Naive thymus-derived CD8-positive, alpha-beta T cell (primary cell): ENCODE measurements around the gene FOCAD. TPM values are rescaled to one million over a fixed set of nuclear protein-coding genes. Genes with fewer than 3 reads are reported as not detected.
"Not testable (repeated sequence)": the region's sequence is repeated elsewhere in the genome, so short reads cannot be mapped to it uniquely, and the experiment has no call there.

Source experiments
- ATAC-seq, 2 donors: fragments of 150-1000 bp; cut with Tn5 transposase in 1 of 2; sonication (Bioruptor Pico), chemical (Tn5 transposase) in 1 of 2; 1 replicate in 1 of 2; 2 replicates in 1 of 2; pipeline ENCODE4 v1.10.0; 2021; ENCODE audit warnings: mild to moderate bottlenecking in 2 of 2, moderate library complexity in 2 of 2
- POLR2A ChIA-PET: fragments of 350-600 bp; sonication (Branson Sonifier 250); formaldehyde crosslinking; loops from one replicate; lab custom pipeline; 2021; ENCODE audit warnings: antibody characterized with exemption; lab: Charles Lee
- DNase-seq, 10 donors: peaks; one replicate each; pipeline versions ENCODE4 v3.0.0 to v3.0.0-alpha.2; 2020 to 2022
- H3K27ac Mint-ChIP-seq, 10 donors: one replicate each; pipeline ENCODE4 v1.8.0; 2020 to 2022; ENCODE audit warnings: mild to moderate bottlenecking in 10 of 10, mixed read lengths in 10 of 10, moderate library complexity in 4 of 10, inconsistent platforms in 1 of 10
- H3K27me3 Mint-ChIP-seq, 5 donors: one replicate each; pipeline ENCODE4 v1.8.0; 2021 to 2022; ENCODE audit warnings: mixed read lengths in 5 of 5
- H3K36me3 Mint-ChIP-seq, 3 donors: one replicate each; pipeline ENCODE4 v1.8.0; 2020 to 2022; ENCODE audit warnings: mixed read lengths in 3 of 3, mild to moderate bottlenecking in 2 of 3, inconsistent platforms in 1 of 3
- H3K4me1 Mint-ChIP-seq, 4 donors: one replicate each; pipeline ENCODE4 v1.8.0; 2021 to 2022; ENCODE audit warnings: mixed read lengths in 4 of 4
- H3K4me3 Mint-ChIP-seq, 10 donors: one replicate each; pipeline ENCODE4 v1.8.0; 2020 to 2022; ENCODE audit warnings: mild to moderate bottlenecking in 10 of 10, mixed read lengths in 10 of 10, moderate library complexity in 6 of 10, inconsistent platforms in 1 of 10
- H3K9me3 Mint-ChIP-seq, 9 donors: one replicate each; pipeline ENCODE4 v1.8.0; 2020 to 2022; ENCODE audit warnings: mixed read lengths in 9 of 9, mild to moderate bottlenecking in 3 of 9, inconsistent platforms in 1 of 9, moderate library complexity in 1 of 9
- polyA plus RNA-seq, 3 donors: library from polyadenylated mRNA; unstranded; fragments of 300-500 nt; fragmentation: Illumina TruSeq; gene quantifications; one replicate each; pipeline ENCODE4 v1.2.3, GENCODE V29; 2021
- total RNA-seq, 8 experiments: library from RNA in 2 of 8; stranded (reverse) in 2 of 8; gene quantifications; one replicate each; pipeline ENCODE4 v1.2.3 and lab custom pipeline; 2021 to 2026

The FOCAD gene
- total and polyA plus RNA-seq, 5 experiments from 2014 or later: 12.5 to 16.1 (median 15.3) TPM

- H3K36me3 Mint-ChIP-seq: peaks cover 12 to 45% (median 27%) of the 10 kb centered on the region in 3 donors
- ATAC-seq (no peak), DNase-seq (no peak)
- no peaks in the 10 kb centered on the region for H3K9me3 Mint-ChIP-seq
- peaks cover 0 to 7% (median 3%) of the 10 kb centered on the region in 4 donors for H3K4me1 Mint-ChIP-seq
- H3K27me3 Mint-ChIP-seq: no peaks in the 10 kb centered on the region
- H3K4me3 Mint-ChIP-seq: no peak overlapping the region
- POLR2A ChIA-PET: no interaction called here
- H3K27ac Mint-ChIP-seq: no peak overlapping the region
Measured at GRCh38 chr9:20929276-20929675, 245.2 kb downstream of the FOCAD start.

- POLR2A ChIA-PET: interaction anchor here (0.6 kb wide), 1 partner anchor 1554 kb away, joined by 3 read pairs; no protein-coding TSS in a partner anchor
- no peak for DNase-seq
- Mint-ChIP-seq H3K27me3 (no peaks in the 10 kb centered on the region), H3K4me1 (peaks cover 0 to 7% (median 3%) of the 10 kb centered on the region in 4 donors), H3K27ac (peak overlapping the region in 1 of 10 donors; percentile 1), H3K9me3 (no peaks in the 10 kb centered on the region), H3K4me3 (no peak overlapping the region), H3K36me3 (peaks cover 9 to 46% (median 26%) of the 10 kb centered on the region in 3 donors)
- no peak for ATAC-seq
Measured at GRCh38 chr9:20930836-20931235, 246.8 kb downstream of the FOCAD start.

GRCh38 chr9:20940447-20941173 is 256.6 kb downstream of the FOCAD start:
- DNase-seq (no peak), ATAC-seq (no peak)
- Mint-ChIP-seq H3K27me3 (no peaks in the 10 kb centered on the region), H3K4me3 (no peak overlapping the region), H3K4me1 (peaks cover 3 to 5% (median 3%) of the 10 kb centered on the region in 4 donors), H3K9me3 (no peaks in the 10 kb centered on the region), H3K36me3 (peaks cover 0 to 20% (median 10%) of the 10 kb centered on the region in 3 donors), H3K27ac (peak overlapping the region in 1 of 10 donors; percentile 21)
- POLR2A ChIA-PET: interaction anchor here (0.6 to 1.9 kb wide), 4 partner anchors 146 to 1013 kb away, joined by 3 to 5 read pairs (median 3); partner anchors contain the start of gene MLLT3

GRCh38 chr9:20941174-20941690 is 257.2 kb downstream of the FOCAD start:
- H3K4me3 Mint-ChIP-seq: no peak overlapping the region
- peaks cover 3 to 5% (median 3%) of the 10 kb centered on the region in 4 donors for H3K4me1 Mint-ChIP-seq
- H3K36me3 Mint-ChIP-seq: peaks cover 0 to 23% (median 9%) of the 10 kb centered on the region in 3 donors
- no peaks in the 10 kb centered on the region for H3K9me3 Mint-ChIP-seq
- H3K27me3 Mint-ChIP-seq: no peaks in the 10 kb centered on the region
- no peak overlapping the region for H3K27ac Mint-ChIP-seq
- ATAC-seq: peak; percentile 88 to 99
- DNase-seq: peak; percentile 9 to 72 (median 52)
- POLR2A ChIA-PET: interaction anchor here (1.0 to 1.9 kb wide), 3 partner anchors 317 to 1014 kb away, joined by 3 to 5 read pairs (median 3); partner anchors contain the start of gene MLLT3

GRCh38 chr9:20944507-20944906 is 260.4 kb downstream of the FOCAD start:
- no peak for DNase-seq
- no peaks in the 10 kb centered on the region for H3K9me3 Mint-ChIP-seq
- POLR2A ChIA-PET: no interaction called here
- H3K27me3 Mint-ChIP-seq: no peaks in the 10 kb centered on the region
- no peak overlapping the region for H3K4me3 Mint-ChIP-seq
- peaks cover 3 to 5% (median 3%) of the 10 kb centered on the region in 4 donors for H3K4me1 Mint-ChIP-seq
- ATAC-seq: no peak
- H3K36me3 Mint-ChIP-seq: peaks cover 0 to 42% (median 15%) of the 10 kb centered on the region in 3 donors
- no peak overlapping the region for H3K27ac Mint-ChIP-seq

- H3K27ac Mint-ChIP-seq: no peak overlapping the region
- H3K4me1 Mint-ChIP-seq: peaks cover 3 to 5% (median 3%) of the 10 kb centered on the region in 4 donors
- POLR2A ChIA-PET: no interaction called here
- no peak for DNase-seq
- no peaks in the 10 kb centered on the region for H3K27me3 Mint-ChIP-seq
- peaks cover 0 to 45% (median 15%) of the 10 kb centered on the region in 3 donors for H3K36me3 Mint-ChIP-seq
- ATAC-seq: no peak
- H3K9me3 Mint-ChIP-seq: no peaks in the 10 kb centered on the region
- H3K4me3 Mint-ChIP-seq: no peak overlapping the region
Measured at GRCh38 chr9:20945269-20945668, 261.2 kb downstream of the FOCAD start.

GRCh38 chr9:20945856-20946255 is 261.8 kb downstream of the FOCAD start:
- Mint-ChIP-seq H3K27ac (no peak overlapping the region), H3K4me1 (peaks cover 2 to 4% (median 3%) of the 10 kb centered on the region in 4 donors), H3K27me3 (no peaks in the 10 kb centered on the region), H3K36me3 (peaks cover 0 to 50% (median 17%) of the 10 kb centered on the region in 3 donors), H3K4me3 (no peak overlapping the region), H3K9me3 (no peaks in the 10 kb centered on the region)
- ATAC-seq (no peak), DNase-seq (no peak)
- POLR2A ChIA-PET: interaction anchor here (0.6 kb wide), 1 partner anchor 107 kb away, joined by 3 read pairs; no protein-coding TSS in a partner anchor

GRCh38 chr9:20948703-20949102 is 264.6 kb downstream of the FOCAD start:
- DNase-seq (no peak), ATAC-seq (no peak)
- Mint-ChIP-seq H3K36me3 (peaks cover 8 to 76% (median 39%) of the 10 kb centered on the region in 3 donors), H3K9me3 (no peaks in the 10 kb centered on the region), H3K27me3 (no peaks in the 10 kb centered on the region), H3K27ac (no peak overlapping the region), H3K4me3 (no peak overlapping the region), H3K4me1 (peaks cover 0 to 2% (median 0%) of the 10 kb centered on the region in 4 donors)
- POLR2A ChIA-PET: no interaction called here

GRCh38 chr9:20950707-20951106 is 266.6 kb downstream of the FOCAD start:
- Mint-ChIP-seq H3K9me3 (no peaks in the 10 kb centered on the region), H3K36me3 (peaks cover 8 to 67% (median 40%) of the 10 kb centered on the region in 3 donors), H3K4me1 (no peaks in the 10 kb centered on the region), H3K27me3 (no peaks in the 10 kb centered on the region), H3K27ac (no peak overlapping the region), H3K4me3 (no peak overlapping the region)
- POLR2A ChIA-PET: no interaction called here
- DNase-seq (no peak), ATAC-seq (no peak)

- ATAC-seq: no peak
- POLR2A ChIA-PET: no interaction called here
- H3K27me3 Mint-ChIP-seq: no peaks in the 10 kb centered on the region
Measured at GRCh38 chr9:20962536-20963225, 278.6 kb downstream of the FOCAD start.

GRCh38 chr9:20972684-20973083 is 288.6 kb downstream of the FOCAD start:
- no peaks in the 10 kb centered on the region for H3K27me3 Mint-ChIP-seq

More at GRCh38 chr9:20962536-20963225, 278.6 kb downstream of the FOCAD start:
- Mint-ChIP-seq H3K36me3 (peaks cover 17 to 56% (median 47%) of the 10 kb centered on the region in 3 donors), H3K4me1 (no peaks in the 10 kb centered on the region), H3K9me3 (peaks cover 0 to 3% (median 0%) of the 10 kb centered on the region in 9 donors), H3K27ac (no peak overlapping the region), H3K4me3 (no peak overlapping the region)
- no peak for DNase-seq

GRCh38 chr9:20973246-20973947 is 289.3 kb downstream of the FOCAD start:
- H3K36me3 Mint-ChIP-seq: peaks cover 13 to 44% (median 42%) of the 10 kb centered on the region in 3 donors
- H3K27ac Mint-ChIP-seq, ATAC-seq, POLR2A ChIA-PET, H3K4me3 Mint-ChIP-seq, H3K27me3 Mint-ChIP-seq, H3K4me1 Mint-ChIP-seq, DNase-seq: not testable (repeated sequence)
- H3K9me3 Mint-ChIP-seq: peaks cover 0 to 12% (median 8%) of the 10 kb centered on the region in 9 donors

More at GRCh38 chr9:20972684-20973083, 288.6 kb downstream of the FOCAD start:
- H3K36me3 Mint-ChIP-seq: peaks cover 13 to 40% (median 37%) of the 10 kb centered on the region in 3 donors
- no peak for ATAC-seq
- DNase-seq: no peak
- POLR2A ChIA-PET: no interaction called here
- peaks cover 0 to 4% (median 1%) of the 10 kb centered on the region in 4 donors for H3K4me1 Mint-ChIP-seq
- no peak overlapping the region for H3K27ac Mint-ChIP-seq
- H3K9me3 Mint-ChIP-seq: peaks cover 0 to 12% (median 8%) of the 10 kb centered on the region in 9 donors
- H3K4me3 Mint-ChIP-seq: no peak overlapping the region
